HEK293 (cell line): ENCODE results near the gene VPS26C.
A peak's percentile ranks its signal among the peaks of the same experiment; 100 is the strongest.

ENCODE experiments used
- CTCF ChIA-PET: fragments of 350-600 bp; formaldehyde crosslinking; extraction: SDS; loops from one replicate; lab custom pipeline; 2021; ENCODE audit warnings: antibody characterized with exemption; lab: Yijun Ruan, JAX
- POLR2A ChIA-PET: fragments of 300-600 bp; formaldehyde crosslinking; extraction: SDS; loops from one replicate; lab custom pipeline; 2020; ENCODE audit warnings: antibody characterized with exemption, inconsistent platforms; lab: Yijun Ruan, JAX
- H3K27ac ChIP-seq: fragments of 200-500 bp; sonication (Bioruptor generic); 2 replicates; pipeline ENCODE4 v1.5.1; 2014; ENCODE audit warnings: low read depth, low read length, control low read depth, inconsistent platforms; ENCODE audit errors: extremely low read depth
- H3K36me3 ChIP-seq, 2 experiments: fragments of 200-500 bp in 1 of 2; sonication (Bioruptor generic) in 1 of 2; 1 replicate in 1 of 2; 2 replicates in 1 of 2; pipeline ENCODE4 v1.5.1; 2014 to 2017; ENCODE audit warnings: inconsistent platforms in 2 of 2, low read length in 2 of 2; ENCODE audit not compliant: control insufficient read depth in 2 of 2, insufficient read depth in 1 of 2
- H3K4me1 ChIP-seq: fragments of 200-500 bp; sonication (Bioruptor generic); 2 replicates; pipeline ENCODE4 v1.5.1; 2014; ENCODE audit warnings: mild to moderate bottlenecking, low read length, inconsistent platforms; ENCODE audit not compliant: control insufficient read depth, insufficient read depth
- H3K4me3 ChIP-seq: 2 replicates; pipeline ENCODE4 v1.5.1; 2011; ENCODE audit warnings: low read depth, mild to moderate bottlenecking, control low read depth, low read length, moderate library complexity
- H3K9me3 ChIP-seq: fragments of 200-500 bp; sonication (Bioruptor generic); 2 replicates; pipeline ENCODE4 v1.5.1; 2014; ENCODE audit warnings: low read depth, low read length, inconsistent platforms; ENCODE audit not compliant: control insufficient read depth, insufficient read depth
- HOXD13 ChIP-seq: sonication (generic); formaldehyde crosslinking; IDR thresholded peaks from 2 replicates; pipeline ENCODE4 v1.8.0; 2022; ENCODE audit warnings: missing genetic modification reagents, borderline replicate concordance
- IKZF3 ChIP-seq: fragments of 450-650 bp; IDR thresholded peaks from 2 replicates; pipeline ENCODE4 v1.5.0; 2018; ENCODE audit warnings: missing biosample characterization, mild to moderate bottlenecking, missing genetic modification characterization, moderate library complexity
- MEIS1 ChIP-seq: sonication (generic); formaldehyde crosslinking; IDR thresholded peaks from 2 replicates; pipeline ENCODE4 v1.8.1; 2022; ENCODE audit warnings: missing genetic modification reagents, mild to moderate bottlenecking, borderline replicate concordance
- OSR2 ChIP-seq: fragments of 450-650 bp; formaldehyde crosslinking; IDR thresholded peaks from 2 replicates; pipeline ENCODE4 v1.5.1; 2016; ENCODE audit warnings: missing biosample characterization, missing genetic modification characterization
- PRDM1 ChIP-seq: fragments of 450-650 bp; formaldehyde crosslinking; IDR thresholded peaks from 2 replicates; pipeline ENCODE4; 2016; ENCODE audit warnings: missing biosample characterization, missing genetic modification characterization
- SALL2 ChIP-seq: fragments of 450-650 bp; formaldehyde crosslinking; IDR thresholded peaks from 2 replicates; pipeline ENCODE4 v1.5.0; 2017; ENCODE audit warnings: missing biosample characterization, mild to moderate bottlenecking, missing genetic modification characterization, borderline replicate concordance
- SP3 ChIP-seq: fragments of 450-650 bp; formaldehyde crosslinking; IDR thresholded peaks from 2 replicates; pipeline ENCODE4 v1.5.1; 2016; ENCODE audit warnings: missing biosample characterization, missing genetic modification characterization
- ZBTB48 ChIP-seq: fragments of 450-650 bp; formaldehyde crosslinking; IDR thresholded peaks from 2 replicates; pipeline ENCODE4 v1.5.1; 2016; ENCODE audit warnings: missing biosample characterization, missing genetic modification characterization
- ZFHX2 ChIP-seq: fragments of 450-650 bp; formaldehyde crosslinking; conservative IDR thresholded peaks from 2 replicates; pipeline ENCODE4 v1.5.1; 2016; ENCODE audit warnings: missing biosample characterization, missing genetic modification characterization
- ZFP37 ChIP-seq: fragments of 450-650 bp; formaldehyde crosslinking; IDR thresholded peaks from 2 replicates; pipeline ENCODE4 v1.5.1; 2016; ENCODE audit warnings: missing biosample characterization, missing genetic modification characterization
- ZNF174 ChIP-seq: fragments of 450-650 bp; formaldehyde crosslinking; IDR thresholded peaks from 2 replicates; pipeline ENCODE4 v1.5.0; 2017; ENCODE audit warnings: missing biosample characterization, mild to moderate bottlenecking, missing genetic modification characterization
- ZNF175 ChIP-seq: fragments of 450-650 bp; formaldehyde crosslinking; IDR thresholded peaks from 2 replicates; pipeline ENCODE4 v1.5.1; 2016; ENCODE audit warnings: missing biosample characterization, missing genetic modification characterization
- ZNF292 ChIP-seq: fragments of 450-650 bp; formaldehyde crosslinking; IDR thresholded peaks from 2 replicates; pipeline ENCODE4 v1.5.1; 2016; ENCODE audit warnings: low read depth, missing biosample characterization, missing genetic modification characterization, borderline replicate concordance
- ZNF394 ChIP-seq: fragments of 450-650 bp; formaldehyde crosslinking; IDR thresholded peaks from 2 replicates; pipeline ENCODE4 v1.5.1; 2016; ENCODE audit warnings: missing biosample characterization, missing genetic modification characterization, mild to moderate bottlenecking, moderate library complexity, borderline replicate concordance
- ZNF560 ChIP-seq: fragments of 450-650 bp; formaldehyde crosslinking; IDR thresholded peaks from 2 replicates; pipeline ENCODE4 v1.5.1; 2017; ENCODE audit warnings: missing biosample characterization, missing genetic modification characterization, borderline replicate concordance
- ZNF561 ChIP-seq: fragments of 450-650 bp; IDR thresholded peaks from 2 replicates; pipeline ENCODE4 v1.5.1; 2018; ENCODE audit warnings: missing biosample characterization, missing genetic modification characterization, borderline replicate concordance
- ZXDB ChIP-seq: fragments of 450-650 bp; formaldehyde crosslinking; IDR thresholded peaks from 2 replicates; pipeline ENCODE4 v1.5.1; 2016; ENCODE audit warnings: missing biosample characterization, missing genetic modification characterization
- TF ChIP-seq, protein P1 (sequence below): fragments of 450-650 bp; formaldehyde crosslinking; IDR thresholded peaks from 2 replicates; pipeline ENCODE4 v1.5.1; 2016; ENCODE audit warnings: missing biosample characterization, missing genetic modification characterization
- TF ChIP-seq, protein P2 (sequence below): fragments of 450-650 bp; formaldehyde crosslinking; IDR thresholded peaks from 2 replicates; pipeline ENCODE4; 2016; ENCODE audit warnings: missing biosample characterization, missing genetic modification characterization
- TF ChIP-seq, protein P3 (sequence below): fragments of 450-650 bp; formaldehyde crosslinking; IDR thresholded peaks from 2 replicates; pipeline ENCODE4 v1.5.1; 2017; ENCODE audit warnings: missing biosample characterization, missing genetic modification characterization
- TF ChIP-seq, protein P4 (sequence below): fragments of 450-650 bp; formaldehyde crosslinking; IDR thresholded peaks from 2 replicates; pipeline ENCODE4 v1.5.1; 2017; ENCODE audit warnings: missing biosample characterization, missing genetic modification characterization
- TF ChIP-seq, protein P5 (sequence below): fragments of 450-650 bp; formaldehyde crosslinking; IDR thresholded peaks from 2 replicates; pipeline ENCODE4 v1.5.1; 2016; ENCODE audit warnings: missing biosample characterization, missing genetic modification characterization

Gene VPS26C

DNA sequence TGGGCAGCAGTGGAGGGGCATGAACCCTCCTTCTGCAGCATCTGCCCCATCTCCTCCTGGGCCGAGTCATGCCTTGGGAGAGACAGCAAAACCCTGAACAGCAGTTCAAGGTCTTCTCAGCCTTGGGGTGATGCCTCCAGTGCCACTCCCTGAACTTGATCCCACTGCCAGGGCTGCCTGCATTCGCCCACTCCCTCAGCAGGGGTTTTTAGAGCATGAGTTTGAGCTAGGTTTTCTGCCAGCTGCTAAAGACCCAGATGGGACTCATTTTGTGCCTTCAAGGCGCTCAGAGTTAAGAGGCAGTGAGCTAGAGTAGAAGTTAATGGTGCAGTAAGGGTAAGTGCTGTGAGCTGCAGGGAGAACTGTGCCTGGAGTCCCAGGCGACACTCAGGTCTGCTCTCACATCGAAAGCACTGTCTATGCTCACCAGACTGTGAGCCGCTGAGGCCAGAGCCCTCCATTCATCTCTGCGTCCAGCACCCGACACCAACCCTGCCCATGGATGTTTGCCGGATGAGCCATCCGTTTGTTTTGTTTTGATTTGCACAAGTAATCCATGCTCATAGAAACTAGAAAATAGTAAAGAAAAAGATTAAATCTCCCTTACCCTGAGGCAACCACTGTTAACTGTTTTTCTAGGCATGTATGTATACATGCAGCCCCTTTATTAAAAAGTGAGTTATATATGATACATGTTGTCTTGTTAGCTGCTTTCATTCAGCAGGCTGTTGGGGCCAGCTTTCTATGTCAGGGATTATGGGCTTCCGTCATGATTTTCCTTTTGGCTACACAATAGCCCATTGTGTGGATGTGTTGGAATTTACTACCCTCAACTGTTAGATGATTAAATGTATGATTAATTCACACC is 67.8 kb downstream of the VPS26C start:
- Histone ChIP-seq H3K36me3 (peaks cover 13 to 78% of the 10 kb centered on the region in 2 experiments), H3K4me3 (no peak overlapping the region), H3K4me1 (no peaks in the 10 kb centered on the region), H3K9me3 (no peaks in the 10 kb centered on the region), H3K27ac (no peak overlapping the region)
- ChIA-PET CTCF (no interaction called here), POLR2A (no interaction called here)
- TF ChIP-seq OSR2 (tag by site-specific recombination), result no peak
- no peak for TF ChIP-seq ZFP37
- TF ChIP-seq ZFHX2 (tag by site-specific recombination), result peak; percentile 20; the same call in 1 of the 2 replicates
- no peak for TF ChIP-seq MEIS1

DNA sequence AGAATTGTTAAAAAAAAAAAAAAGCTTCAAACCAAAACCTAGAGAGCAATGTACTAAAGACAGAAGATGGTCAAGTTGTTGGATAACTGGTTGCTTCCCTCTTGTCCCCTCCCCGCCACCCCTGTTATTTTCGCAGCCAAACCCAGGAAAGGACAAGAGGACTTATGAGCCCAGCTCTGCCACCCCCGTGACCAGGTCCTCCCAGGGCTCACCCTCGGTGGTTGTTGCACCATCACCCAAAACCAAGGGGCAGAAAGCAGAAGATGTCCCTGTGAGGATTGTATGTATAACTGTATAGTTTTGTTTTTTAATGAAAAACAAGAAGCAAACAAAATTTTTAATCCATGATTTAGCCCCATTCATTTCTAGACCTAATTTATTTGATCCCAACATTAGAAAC is 69.4 kb downstream of the VPS26C start:
- CTCF ChIA-PET, result no interaction called here
- POLR2A ChIA-PET, result interaction anchor here (0.7 kb wide), 1 partner anchor 123 kb away, joined by 5 read pairs; no protein-coding TSS in a partner anchor

More for the DNA sequence above, 69.4 kb downstream of the VPS26C start:
- peaks cover 21 to 89% of the 10 kb centered on the region in 2 experiments for H3K36me3 ChIP-seq
- TF ChIP-seq ZNF174 (tag by site-specific recombination) (no peak), SP3 (tag by site-specific recombination) (no peak), HOXD13 (CRISPR knock-in tag) (no peak), ZNF292 (tag by site-specific recombination) (no peak), IKZF3 (no peak), SALL2 (tag by site-specific recombination) (no peak), ZBTB48 (tag by site-specific recombination) (no peak), ZNF560 (tag by site-specific recombination) (no peak), ZNF394 (tag by site-specific recombination) (no peak), PRDM1 (tag by site-specific recombination) (no peak), ZNF561 (tag by site-specific recombination) (no peak), ZXDB (tag by site-specific recombination) (no peak), ZNF175 (tag by site-specific recombination) (no peak)
- TF ChIP-seq, protein P1, sequence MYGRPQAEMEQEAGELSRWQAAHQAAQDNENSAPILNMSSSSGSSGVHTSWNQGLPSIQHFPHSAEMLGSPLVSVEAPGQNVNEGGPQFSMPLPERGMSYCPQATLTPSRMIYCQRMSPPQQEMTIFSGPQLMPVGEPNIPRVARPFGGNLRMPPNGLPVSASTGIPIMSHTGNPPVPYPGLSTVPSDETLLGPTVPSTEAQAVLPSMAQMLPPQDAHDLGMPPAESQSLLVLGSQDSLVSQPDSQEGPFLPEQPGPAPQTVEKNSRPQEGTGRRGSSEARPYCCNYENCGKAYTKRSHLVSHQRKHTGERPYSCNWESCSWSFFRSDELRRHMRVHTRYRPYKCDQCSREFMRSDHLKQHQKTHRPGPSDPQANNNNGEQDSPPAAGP (tag by site-specific recombination), result no peak
- TF ChIP-seq, protein P2, sequence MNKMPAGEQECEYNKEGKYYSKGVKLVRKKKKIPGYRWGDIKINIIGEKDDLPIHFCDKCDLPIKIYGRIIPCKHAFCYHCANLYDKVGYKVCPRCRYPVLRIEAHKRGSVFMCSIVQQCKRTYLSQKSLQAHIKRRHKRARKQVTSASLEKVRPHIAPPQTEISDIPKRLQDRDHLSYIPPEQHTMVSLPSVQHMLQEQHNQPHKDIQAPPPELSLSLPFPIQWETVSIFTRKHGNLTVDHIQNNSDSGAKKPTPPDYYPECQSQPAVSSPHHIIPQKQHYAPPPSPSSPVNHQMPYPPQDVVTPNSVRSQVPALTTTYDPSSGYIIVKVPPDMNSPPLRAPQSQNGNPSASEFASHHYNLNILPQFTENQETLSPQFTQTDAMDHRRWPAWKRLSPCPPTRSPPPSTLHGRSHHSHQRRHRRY (tag by site-specific recombination), result no peak
- TF ChIP-seq, protein P3, sequence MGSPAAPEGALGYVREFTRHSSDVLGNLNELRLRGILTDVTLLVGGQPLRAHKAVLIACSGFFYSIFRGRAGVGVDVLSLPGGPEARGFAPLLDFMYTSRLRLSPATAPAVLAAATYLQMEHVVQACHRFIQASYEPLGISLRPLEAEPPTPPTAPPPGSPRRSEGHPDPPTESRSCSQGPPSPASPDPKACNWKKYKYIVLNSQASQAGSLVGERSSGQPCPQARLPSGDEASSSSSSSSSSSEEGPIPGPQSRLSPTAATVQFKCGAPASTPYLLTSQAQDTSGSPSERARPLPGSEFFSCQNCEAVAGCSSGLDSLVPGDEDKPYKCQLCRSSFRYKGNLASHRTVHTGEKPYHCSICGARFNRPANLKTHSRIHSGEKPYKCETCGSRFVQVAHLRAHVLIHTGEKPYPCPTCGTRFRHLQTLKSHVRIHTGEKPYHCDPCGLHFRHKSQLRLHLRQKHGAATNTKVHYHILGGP (tag by site-specific recombination), result no peak
- TF ChIP-seq, protein P4, sequence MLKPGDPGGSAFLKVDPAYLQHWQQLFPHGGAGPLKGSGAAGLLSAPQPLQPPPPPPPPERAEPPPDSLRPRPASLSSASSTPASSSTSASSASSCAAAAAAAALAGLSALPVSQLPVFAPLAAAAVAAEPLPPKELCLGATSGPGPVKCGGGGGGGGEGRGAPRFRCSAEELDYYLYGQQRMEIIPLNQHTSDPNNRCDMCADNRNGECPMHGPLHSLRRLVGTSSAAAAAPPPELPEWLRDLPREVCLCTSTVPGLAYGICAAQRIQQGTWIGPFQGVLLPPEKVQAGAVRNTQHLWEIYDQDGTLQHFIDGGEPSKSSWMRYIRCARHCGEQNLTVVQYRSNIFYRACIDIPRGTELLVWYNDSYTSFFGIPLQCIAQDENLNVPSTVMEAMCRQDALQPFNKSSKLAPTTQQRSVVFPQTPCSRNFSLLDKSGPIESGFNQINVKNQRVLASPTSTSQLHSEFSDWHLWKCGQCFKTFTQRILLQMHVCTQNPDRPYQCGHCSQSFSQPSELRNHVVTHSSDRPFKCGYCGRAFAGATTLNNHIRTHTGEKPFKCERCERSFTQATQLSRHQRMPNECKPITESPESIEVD (tag by site-specific recombination), result no peak
- TF ChIP-seq, protein P5, sequence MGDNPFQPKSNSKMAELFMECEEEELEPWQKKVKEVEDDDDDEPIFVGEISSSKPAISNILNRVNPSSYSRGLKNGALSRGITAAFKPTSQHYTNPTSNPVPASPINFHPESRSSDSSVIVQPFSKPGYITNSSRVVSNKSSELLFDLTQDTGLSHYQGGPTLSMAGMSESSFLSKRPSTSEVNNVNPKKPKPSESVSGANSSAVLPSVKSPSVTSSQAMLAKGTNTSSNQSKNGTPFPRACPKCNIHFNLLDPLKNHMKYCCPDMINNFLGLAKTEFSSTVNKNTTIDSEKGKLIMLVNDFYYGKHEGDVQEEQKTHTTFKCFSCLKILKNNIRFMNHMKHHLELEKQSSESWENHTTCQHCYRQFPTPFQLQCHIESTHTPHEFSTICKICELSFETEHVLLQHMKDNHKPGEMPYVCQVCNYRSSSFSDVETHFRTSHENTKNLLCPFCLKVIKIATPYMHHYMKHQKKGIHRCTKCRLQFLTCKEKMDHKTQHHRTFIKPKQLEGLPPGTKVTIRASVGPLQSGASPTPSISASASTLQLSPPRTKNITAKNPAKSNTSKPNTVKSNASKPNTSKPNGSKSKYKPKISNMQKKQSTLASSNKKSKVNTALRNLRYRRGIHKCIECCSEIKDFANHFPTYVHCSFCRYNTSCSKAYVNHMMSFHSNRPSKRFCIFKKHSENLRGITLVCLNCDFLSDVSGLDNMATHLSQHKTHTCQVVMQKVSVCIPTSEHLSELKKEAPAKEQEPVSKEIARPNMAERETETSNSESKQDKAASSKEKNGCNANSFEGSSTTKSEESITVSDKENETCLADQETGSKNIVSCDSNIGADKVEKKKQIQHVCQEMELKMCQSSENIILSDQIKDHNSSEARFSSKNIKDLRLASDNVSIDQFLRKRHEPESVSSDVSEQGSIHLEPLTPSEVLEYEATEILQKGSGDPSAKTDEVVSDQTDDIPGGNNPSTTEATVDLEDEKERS (tag by site-specific recombination), result no peak
- no peaks in the 10 kb centered on the region for H3K4me1 ChIP-seq
- H3K9me3 ChIP-seq, result no peaks in the 10 kb centered on the region
- H3K27ac ChIP-seq, result no peak overlapping the region
- H3K4me3 ChIP-seq, result no peak overlapping the region
